ENCODE measurements around the gene SERINC2. TPM values are rescaled to one million over a fixed set of nuclear protein-coding genes. Genes with fewer than 3 reads are reported as not detected.
"Not testable (repeated sequence)": the region's sequence is repeated elsewhere in the genome, so short reads cannot be mapped to it uniquely, and the experiment has no call there.

Gene SERINC2
- total RNA-seq, 2 donors from 2014 or later, result 0.70 to 3.8 TPM

DNA sequence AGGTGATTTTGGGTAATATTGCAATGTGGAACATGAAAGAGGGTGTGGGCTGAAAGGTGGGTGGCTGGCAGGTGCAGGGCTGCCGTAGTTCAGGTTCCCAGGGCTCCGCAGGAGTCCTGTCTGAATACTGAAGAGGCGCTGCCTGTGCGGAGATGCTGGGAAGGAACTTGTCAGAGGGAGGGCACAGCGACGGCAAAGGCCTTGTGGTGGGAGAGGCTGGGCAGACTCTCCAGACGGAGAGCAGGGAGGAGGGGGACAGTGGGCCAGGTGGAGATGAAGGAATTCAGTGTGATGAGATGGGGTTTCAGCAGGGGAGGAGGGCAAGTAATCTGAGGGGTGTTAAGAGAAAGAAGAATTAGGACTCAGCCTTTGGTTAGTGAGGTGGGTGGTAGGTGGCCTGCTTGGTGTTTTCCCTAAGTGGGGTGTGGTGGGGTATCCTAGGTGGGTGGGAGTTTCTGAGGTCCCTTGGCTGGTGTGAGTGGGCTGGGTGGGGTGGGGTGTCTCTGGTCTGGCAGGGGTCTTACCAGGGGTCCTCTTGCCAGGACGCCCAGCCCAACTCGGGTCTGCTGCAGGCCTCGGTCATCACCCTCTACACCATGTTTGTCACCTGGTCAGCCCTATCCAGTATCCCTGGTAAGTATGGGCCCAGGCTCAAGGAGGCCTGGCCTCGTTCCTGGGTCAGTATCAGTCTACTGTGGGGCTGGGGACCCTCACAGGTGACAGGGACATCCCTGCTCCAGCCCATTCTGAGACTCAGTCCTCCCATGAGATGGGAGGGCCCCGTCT is 15.6 kb downstream of the SERINC2 start:
- Histone ChIP-seq H3K27me3 (no peaks in the 10 kb centered on the region), H3K9me3 (no peaks in the 10 kb centered on the region), H3K27ac (no peak overlapping the region), H3K36me3 (no peaks in the 10 kb centered on the region), H3K4me3 (no peak overlapping the region), H3K4me1 (no peaks in the 10 kb centered on the region)
- TF ChIP-seq, protein P1, sequence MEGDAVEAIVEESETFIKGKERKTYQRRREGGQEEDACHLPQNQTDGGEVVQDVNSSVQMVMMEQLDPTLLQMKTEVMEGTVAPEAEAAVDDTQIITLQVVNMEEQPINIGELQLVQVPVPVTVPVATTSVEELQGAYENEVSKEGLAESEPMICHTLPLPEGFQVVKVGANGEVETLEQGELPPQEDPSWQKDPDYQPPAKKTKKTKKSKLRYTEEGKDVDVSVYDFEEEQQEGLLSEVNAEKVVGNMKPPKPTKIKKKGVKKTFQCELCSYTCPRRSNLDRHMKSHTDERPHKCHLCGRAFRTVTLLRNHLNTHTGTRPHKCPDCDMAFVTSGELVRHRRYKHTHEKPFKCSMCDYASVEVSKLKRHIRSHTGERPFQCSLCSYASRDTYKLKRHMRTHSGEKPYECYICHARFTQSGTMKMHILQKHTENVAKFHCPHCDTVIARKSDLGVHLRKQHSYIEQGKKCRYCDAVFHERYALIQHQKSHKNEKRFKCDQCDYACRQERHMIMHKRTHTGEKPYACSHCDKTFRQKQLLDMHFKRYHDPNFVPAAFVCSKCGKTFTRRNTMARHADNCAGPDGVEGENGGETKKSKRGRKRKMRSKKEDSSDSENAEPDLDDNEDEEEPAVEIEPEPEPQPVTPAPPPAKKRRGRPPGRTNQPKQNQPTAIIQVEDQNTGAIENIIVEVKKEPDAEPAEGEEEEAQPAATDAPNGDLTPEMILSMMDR (IDR thresholded peaks at IDR 0.05), result no peak
- DNase-seq (ENCODE audit: low spot score), result no peak

DNA sequence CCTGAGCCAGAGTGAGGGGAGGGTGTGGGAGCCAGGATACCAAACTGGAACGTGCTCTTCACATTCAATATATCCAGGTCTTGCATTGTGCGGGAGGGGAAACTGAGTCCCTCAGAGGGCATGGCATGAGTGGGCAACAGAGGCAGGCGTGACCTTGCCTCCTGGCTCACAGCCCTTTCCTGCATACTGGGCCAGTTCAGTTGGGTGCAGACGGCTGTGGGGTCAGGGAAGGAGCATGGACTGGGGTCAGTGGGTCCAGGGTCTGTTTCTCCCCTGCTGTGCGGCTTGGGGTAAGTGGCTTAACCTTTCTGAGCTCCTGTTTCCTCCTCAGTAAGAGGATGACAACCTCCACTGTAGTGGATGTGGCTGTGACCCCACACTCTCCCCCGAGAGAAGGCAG is 16.6 kb downstream of the SERINC2 start:
- no peak overlapping the region for H3K27ac ChIP-seq
- no peaks in the 10 kb centered on the region for H3K36me3 ChIP-seq
- H3K9me3 ChIP-seq, result no peaks in the 10 kb centered on the region
- DNase-seq (ENCODE audit: low spot score), result no peak
- TF ChIP-seq, protein P1 (IDR thresholded peaks at IDR 0.05), result no peak
- no peaks in the 10 kb centered on the region for H3K27me3 ChIP-seq
- no peaks in the 10 kb centered on the region for H3K4me1 ChIP-seq
- H3K4me3 ChIP-seq, result no peak overlapping the region

DNA sequence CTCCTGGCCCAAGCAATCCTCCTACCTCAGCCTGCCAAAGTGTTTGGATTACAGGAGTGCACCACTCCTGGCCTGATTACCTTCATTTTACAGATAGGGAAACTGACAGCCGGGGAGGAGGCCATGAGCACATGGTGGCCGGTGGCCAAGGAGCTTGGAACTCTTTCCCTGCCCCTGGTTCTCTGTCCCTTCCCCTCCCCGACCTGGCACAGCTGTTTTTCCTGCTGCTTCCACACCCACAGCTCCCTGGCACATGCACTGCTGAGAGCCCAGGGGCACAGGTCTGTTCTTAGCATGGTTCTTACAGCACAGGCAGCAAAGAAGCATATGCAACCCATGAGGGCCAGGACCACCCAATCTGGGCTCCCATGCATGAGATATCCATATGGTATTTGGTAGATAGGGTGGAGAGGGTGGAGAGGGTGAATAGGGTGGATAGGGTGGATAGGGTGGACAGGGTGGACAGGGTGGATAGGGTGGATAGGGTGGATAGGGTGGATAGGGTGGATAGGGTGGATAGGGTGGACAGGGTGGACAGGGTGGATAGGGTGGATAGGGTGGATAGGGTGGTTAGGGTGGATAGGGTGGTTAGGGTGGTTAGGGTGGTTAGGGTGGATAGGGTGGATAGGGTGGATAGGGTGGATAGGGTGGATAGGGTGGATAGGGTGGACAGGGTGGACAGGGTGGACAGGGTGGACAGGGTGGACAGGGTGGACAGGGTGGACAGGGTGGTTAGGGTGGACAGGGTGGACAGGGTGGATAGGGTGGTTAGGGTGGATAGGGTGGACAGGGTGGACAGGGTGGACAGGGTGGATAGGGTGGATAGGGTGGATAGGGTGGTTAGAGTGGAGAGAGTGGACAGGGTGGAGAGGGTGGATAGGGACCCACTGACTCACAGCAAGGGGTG is 18.6 kb downstream of the SERINC2 start:
- not testable (repeated sequence) for H3K27ac ChIP-seq; H3K9me3 ChIP-seq; H3K4me1 ChIP-seq; H3K36me3 ChIP-seq; H3K27me3 ChIP-seq; H3K4me3 ChIP-seq; DNase-seq (ENCODE audit: low spot score)

DNA sequence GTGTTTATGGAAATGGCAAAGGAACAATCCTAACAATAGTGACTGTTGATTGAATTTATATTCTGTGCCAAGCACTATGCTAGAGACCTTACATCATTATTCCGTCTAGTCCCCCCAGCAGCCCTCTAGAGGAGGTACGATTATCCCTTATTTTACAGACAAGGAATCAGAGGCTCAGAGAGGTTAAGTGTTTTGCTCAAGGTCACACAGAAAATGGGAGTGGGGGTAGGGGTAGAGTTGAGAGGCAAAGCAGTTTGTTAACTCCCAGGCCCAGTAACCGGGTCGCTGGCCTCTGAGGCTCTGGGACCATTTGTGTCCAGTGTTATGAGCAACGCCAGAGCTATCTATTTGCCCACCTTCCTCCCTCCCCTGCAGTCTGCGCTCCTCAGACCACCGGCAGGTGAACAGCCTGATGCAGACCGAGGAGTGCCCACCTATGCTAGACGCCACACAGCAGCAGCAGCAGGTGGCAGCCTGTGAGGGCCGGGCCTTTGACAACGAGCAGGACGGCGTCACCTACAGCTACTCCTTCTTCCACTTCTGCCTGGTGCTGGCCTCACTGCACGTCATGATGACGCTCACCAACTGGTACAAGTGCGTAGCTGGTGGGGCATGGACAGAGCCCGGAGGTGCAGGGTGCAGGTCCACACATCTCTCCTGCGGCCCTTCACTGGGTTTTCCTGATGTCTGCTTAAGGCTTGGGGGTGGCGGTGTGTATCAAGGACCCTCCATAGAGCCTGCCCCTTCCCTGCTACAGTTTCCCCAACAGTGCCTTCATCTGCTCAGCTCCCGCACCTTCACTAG is 19.8 kb downstream of the SERINC2 start:
- H3K27me3 ChIP-seq, result no peaks in the 10 kb centered on the region
- H3K4me3 ChIP-seq, result no peak overlapping the region

DNA sequence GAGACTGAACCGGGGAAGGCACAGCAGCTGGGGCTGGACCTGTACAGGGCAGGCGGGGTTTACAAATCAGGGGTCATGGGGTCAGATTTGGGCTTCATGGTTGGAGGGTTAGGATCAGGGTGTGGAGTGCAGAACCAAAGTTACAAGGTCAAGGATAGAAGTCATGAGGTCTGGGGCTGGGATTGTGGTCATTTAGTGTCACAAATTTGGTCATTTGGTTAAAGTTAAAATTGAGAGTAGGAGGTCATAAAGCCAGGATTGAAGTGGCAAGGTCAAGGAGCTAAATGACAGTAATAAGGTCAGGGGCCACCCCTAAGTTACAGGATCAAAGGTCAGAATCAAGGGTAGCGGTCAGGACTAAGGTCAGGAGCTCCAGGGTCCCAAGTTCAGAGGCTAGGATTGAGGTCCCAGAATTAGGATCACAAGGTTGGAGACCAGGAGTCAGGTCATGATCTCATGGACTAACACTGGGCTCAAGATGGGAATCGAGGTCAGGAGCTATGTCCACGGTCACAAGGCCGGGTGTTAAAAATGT is 20.4 kb downstream of the SERINC2 start:
- H3K4me3 ChIP-seq, result no peak overlapping the region
- DNase-seq (ENCODE audit: low spot score), result no peak
- H3K27me3 ChIP-seq, result no peaks in the 10 kb centered on the region
- no peaks in the 10 kb centered on the region for H3K36me3 ChIP-seq
- no peaks in the 10 kb centered on the region for H3K9me3 ChIP-seq
- TF ChIP-seq, protein P1 (IDR thresholded peaks at IDR 0.05), result no peak
- H3K4me1 ChIP-seq, result no peaks in the 10 kb centered on the region
- H3K27ac ChIP-seq, result no peak overlapping the region

More for the DNA sequence above, 19.8 kb downstream of the SERINC2 start:
- TF ChIP-seq, protein P1 (IDR thresholded peaks at IDR 0.05), result no peak
- H3K27ac ChIP-seq, result no peak overlapping the region
- H3K9me3 ChIP-seq, result no peaks in the 10 kb centered on the region
- no peaks in the 10 kb centered on the region for H3K4me1 ChIP-seq
- H3K36me3 ChIP-seq, result no peaks in the 10 kb centered on the region
- no peak for DNase-seq (ENCODE audit: low spot score)

All from right atrium auricular region (tissue), 2 donors.